Measurements from ENCODE around the gene CAMKK1. TPM values are rescaled to one million over a fixed set of nuclear protein-coding genes. Genes with fewer than 3 reads are reported as not detected.

CAMKK1 gene
- polyA plus RNA-seq, 1 donor (not counting 4 experiments of a cell fraction or from before 2014, with no cell fraction given), result 2.5 TPM

DNA sequence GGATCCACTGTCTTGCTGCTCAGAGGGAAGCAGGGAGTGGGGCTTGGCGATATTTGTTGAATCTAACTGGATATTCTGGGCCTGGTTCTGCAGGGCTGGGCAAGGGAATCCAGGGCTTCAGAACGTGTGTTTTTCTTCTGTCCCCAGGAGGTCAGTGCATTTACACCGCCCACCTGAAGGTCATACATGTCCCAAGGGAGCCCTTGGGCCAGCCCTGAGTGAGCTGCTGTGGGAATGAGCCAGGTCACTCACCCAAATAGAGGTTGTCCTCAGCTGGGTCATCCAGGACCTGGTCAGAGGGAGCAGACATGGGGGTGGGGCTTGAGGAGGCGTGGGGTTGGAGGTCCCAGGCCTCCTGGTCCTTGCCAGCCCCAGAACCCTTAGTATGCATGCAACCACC, 10.6 kb downstream of the CAMKK1 start:
- Histone ChIP-seq H3K9ac (ENCODE audit: control insufficient read depth, extremely low read depth, insufficient read depth, low read length) (no peak overlapping the region), H3K4me1 (ENCODE audit: control insufficient read depth, extremely low read depth, insufficient read depth, low read length) (no peaks in the 10 kb centered on the region), H3K4me3 (ENCODE audit: control insufficient read depth in 2 of 3, extremely low read depth in 1 of 3, insufficient read depth in 2 of 3, low read depth in 1 of 3, low read length in 3 of 3) (no peak overlapping the region), H3K27me3 (ENCODE audit: control insufficient read depth, extremely low read depth, insufficient read depth, low read length) (no peaks in the 10 kb centered on the region), H3K9me1 (ENCODE audit: control insufficient read depth, extremely low read depth, insufficient read depth, low read length) (no peaks in the 10 kb centered on the region), H4K20me1 (ENCODE audit: control insufficient read depth, extremely low read depth, insufficient read depth, low read length) (no peaks in the 10 kb centered on the region), H3K79me2 (ENCODE audit: control insufficient read depth, insufficient read depth, low read length) (no peaks in the 10 kb centered on the region), H3K36me3 (ENCODE audit: control insufficient read depth in 2 of 2, extremely low read depth in 1 of 2, insufficient read depth in 2 of 2, low read length in 2 of 2) (peaks cover 0 to 5% of the 10 kb centered on the region in 2 experiments), H3K4me2 (ENCODE audit: control insufficient read depth, extremely low read depth, insufficient read depth, low read depth, low read length) (no peak overlapping the region), H2AFZ (ENCODE audit: control insufficient read depth, low read length) (no peak overlapping the region), H3K27ac (ENCODE audit: control insufficient read depth, insufficient read depth, low read length) (no peak overlapping the region), H3K9me3 (ENCODE audit: control insufficient read depth, low read depth, low read length) (no peaks in the 10 kb centered on the region)
- TF ChIP-seq, protein P1, sequence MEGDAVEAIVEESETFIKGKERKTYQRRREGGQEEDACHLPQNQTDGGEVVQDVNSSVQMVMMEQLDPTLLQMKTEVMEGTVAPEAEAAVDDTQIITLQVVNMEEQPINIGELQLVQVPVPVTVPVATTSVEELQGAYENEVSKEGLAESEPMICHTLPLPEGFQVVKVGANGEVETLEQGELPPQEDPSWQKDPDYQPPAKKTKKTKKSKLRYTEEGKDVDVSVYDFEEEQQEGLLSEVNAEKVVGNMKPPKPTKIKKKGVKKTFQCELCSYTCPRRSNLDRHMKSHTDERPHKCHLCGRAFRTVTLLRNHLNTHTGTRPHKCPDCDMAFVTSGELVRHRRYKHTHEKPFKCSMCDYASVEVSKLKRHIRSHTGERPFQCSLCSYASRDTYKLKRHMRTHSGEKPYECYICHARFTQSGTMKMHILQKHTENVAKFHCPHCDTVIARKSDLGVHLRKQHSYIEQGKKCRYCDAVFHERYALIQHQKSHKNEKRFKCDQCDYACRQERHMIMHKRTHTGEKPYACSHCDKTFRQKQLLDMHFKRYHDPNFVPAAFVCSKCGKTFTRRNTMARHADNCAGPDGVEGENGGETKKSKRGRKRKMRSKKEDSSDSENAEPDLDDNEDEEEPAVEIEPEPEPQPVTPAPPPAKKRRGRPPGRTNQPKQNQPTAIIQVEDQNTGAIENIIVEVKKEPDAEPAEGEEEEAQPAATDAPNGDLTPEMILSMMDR (optimal IDR thresholded peaks at IDR 0.05 in 1 of 3, IDR thresholded peaks at IDR 0.05 in 1 of 3, conservative IDR thresholded peaks at IDR 0.05 in 1 of 3; ENCODE audit: extremely low read depth in 1 of 3, insufficient read depth in 2 of 3, low read length in 3 of 3), result no peak
- TF ChIP-seq EZH2 (IDR thresholded peaks at IDR 0.05; ENCODE audit: low read length), result no peak
- DNase-seq (ENCODE audit: low read depth, low spot score) (no peak), FAIRE-seq (no peak)
- dilution Hi-C loops (cut with MboI; ENCODE audit: extremely low pct_ligation_motif_present, low sequenced_read_pairs), result no loop called here

DNA sequence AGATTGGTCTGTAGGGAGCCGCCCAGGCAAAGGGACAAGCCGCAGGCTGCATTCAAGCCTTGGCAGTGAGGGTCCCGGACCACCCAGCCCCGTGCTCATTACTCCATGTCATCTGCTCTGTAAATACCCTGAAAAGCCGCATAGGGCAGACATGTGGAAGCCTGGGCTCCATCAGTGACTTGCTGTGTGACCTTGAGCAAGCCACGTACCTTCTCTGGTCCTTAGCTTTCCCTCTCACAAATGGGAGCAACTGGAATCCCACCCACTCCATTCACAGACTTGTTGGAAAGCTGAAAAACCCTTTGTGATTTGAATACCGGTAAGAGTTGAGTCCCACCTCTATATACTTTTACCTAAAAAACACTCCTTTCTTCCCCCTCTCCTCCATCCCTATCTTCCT, 11.9 kb downstream of the CAMKK1 start:
- dilution Hi-C loops (cut with MboI; ENCODE audit: extremely low pct_ligation_motif_present, low sequenced_read_pairs), result no loop called here
- Histone ChIP-seq H3K9ac (ENCODE audit: control insufficient read depth, extremely low read depth, insufficient read depth, low read length) (no peak overlapping the region), H2AFZ (ENCODE audit: control insufficient read depth, low read length) (no peak overlapping the region), H3K4me1 (ENCODE audit: control insufficient read depth, extremely low read depth, insufficient read depth, low read length) (no peaks in the 10 kb centered on the region), H3K36me3 (ENCODE audit: control insufficient read depth in 2 of 2, extremely low read depth in 1 of 2, insufficient read depth in 2 of 2, low read length in 2 of 2) (peaks cover 0 to 5% of the 10 kb centered on the region in 2 experiments), H3K9me3 (ENCODE audit: control insufficient read depth, low read depth, low read length) (no peaks in the 10 kb centered on the region), H4K20me1 (ENCODE audit: control insufficient read depth, extremely low read depth, insufficient read depth, low read length) (no peaks in the 10 kb centered on the region), H3K27ac (ENCODE audit: control insufficient read depth, insufficient read depth, low read length) (no peak overlapping the region), H3K9me1 (ENCODE audit: control insufficient read depth, extremely low read depth, insufficient read depth, low read length) (no peaks in the 10 kb centered on the region), H3K79me2 (ENCODE audit: control insufficient read depth, insufficient read depth, low read length) (no peaks in the 10 kb centered on the region), H3K27me3 (ENCODE audit: control insufficient read depth, extremely low read depth, insufficient read depth, low read length) (no peaks in the 10 kb centered on the region), H3K4me3 (ENCODE audit: control insufficient read depth in 2 of 3, extremely low read depth in 1 of 3, insufficient read depth in 2 of 3, low read depth in 1 of 3, low read length in 3 of 3) (no peak overlapping the region), H3K4me2 (ENCODE audit: control insufficient read depth, extremely low read depth, insufficient read depth, low read depth, low read length) (no peak overlapping the region)
- DNase-seq (ENCODE audit: low read depth, low spot score) (no peak), FAIRE-seq (no peak)
- no peak for TF ChIP-seq EZH2 (IDR thresholded peaks at IDR 0.05; ENCODE audit: low read length)
- TF ChIP-seq, protein P1 (optimal IDR thresholded peaks at IDR 0.05 in 1 of 3, IDR thresholded peaks at IDR 0.05 in 1 of 3, conservative IDR thresholded peaks at IDR 0.05 in 1 of 3; ENCODE audit: extremely low read depth in 1 of 3, insufficient read depth in 2 of 3, low read length in 3 of 3), result no peak

Data from keratinocyte (primary cell).